ENCODE measurements around the gene LTB. TPM values are rescaled to one million over a fixed set of nuclear protein-coding genes. Genes with fewer than 3 reads are reported as not detected.

Gene LTB
- total RNA-seq, result 100 to 1,000 TPM; 269 to 395 TPM

- H3K4me1 Mint-ChIP-seq, result peaks cover 34% of the 10 kb centered on the region
- peaks cover 58% of the 10 kb centered on the region for H3K36me3 Mint-ChIP-seq (ENCODE audit: low read depth)
- peak within 1 kb of the TSS; percentile 100 for H3K4me3 Mint-ChIP-seq
- H3K27ac Mint-ChIP-seq, result peak within 1 kb of the TSS; percentile 99
- ATAC-seq (replicated peaks), result peak; percentile 14
- H3K27me3 Mint-ChIP-seq, result no peaks in the 10 kb centered on the region
- H3K9me3 Mint-ChIP-seq, result no peaks in the 10 kb centered on the region
These were observed at the start of gene LTB for GRCh38 chr6:31582230-31582643. Gene LTB, minus strand, starts transcription at chr6:31582424. Its CDS starts 7 bp downstream, at chr6:31582417.

GRCh38 chr6:31631681-31632278 lies 49.6 kb upstream of the LTB start:
- peaks cover 100% of the 10 kb centered on the region for H3K36me3 Mint-ChIP-seq (ENCODE audit: low read depth)
- no peak for ATAC-seq (replicated peaks)
- peaks cover 4% of the 10 kb centered on the region for H3K4me1 Mint-ChIP-seq
- no peaks in the 10 kb centered on the region for H3K27me3 Mint-ChIP-seq
- H3K27ac Mint-ChIP-seq, result no peak overlapping the region
- no peaks in the 10 kb centered on the region for H3K9me3 Mint-ChIP-seq
- no peak overlapping the region for H3K4me3 Mint-ChIP-seq

- Mint-ChIP-seq H3K36me3 (ENCODE audit: low read depth) (peaks cover 100% of the 10 kb centered on the region), H3K9me3 (no peaks in the 10 kb centered on the region), H3K27ac (no peak overlapping the region), H3K27me3 (no peaks in the 10 kb centered on the region), H3K4me1 (peaks cover 4% of the 10 kb centered on the region), H3K4me3 (no peak overlapping the region)
- ATAC-seq (replicated peaks), result no peak
These were observed 49.0 kb upstream of the LTB start for GRCh38 chr6:31631209-31631608.

GRCh38 chr6:31630177-31630934 lies 48.1 kb upstream of the LTB start:
- peaks cover 100% of the 10 kb centered on the region for H3K36me3 Mint-ChIP-seq (ENCODE audit: low read depth)
- no peak overlapping the region for H3K4me3 Mint-ChIP-seq
- H3K4me1 Mint-ChIP-seq, result peaks cover 9% of the 10 kb centered on the region
- H3K27ac Mint-ChIP-seq, result peak overlapping the region; percentile 30
- H3K27me3 Mint-ChIP-seq, result no peaks in the 10 kb centered on the region
- no peak for ATAC-seq (replicated peaks)
- no peaks in the 10 kb centered on the region for H3K9me3 Mint-ChIP-seq

- H3K27ac Mint-ChIP-seq, result peak overlapping the region; percentile 73
- peaks cover 7% of the 10 kb centered on the region for H3K4me1 Mint-ChIP-seq
- H3K36me3 Mint-ChIP-seq (ENCODE audit: low read depth), result peaks cover 100% of the 10 kb centered on the region
- ATAC-seq (replicated peaks), result no peak
- no peak overlapping the region for H3K4me3 Mint-ChIP-seq
- H3K9me3 Mint-ChIP-seq, result no peaks in the 10 kb centered on the region
- H3K27me3 Mint-ChIP-seq, result no peaks in the 10 kb centered on the region
These were observed 46.8 kb upstream of the LTB start for GRCh38 chr6:31629014-31629413.

- Mint-ChIP-seq H3K9me3 (no peaks in the 10 kb centered on the region), H3K4me1 (peaks cover 10% of the 10 kb centered on the region), H3K27me3 (no peaks in the 10 kb centered on the region), H3K27ac (peak overlapping the region; percentile 73), H3K4me3 (no peak overlapping the region), H3K36me3 (ENCODE audit: low read depth) (peaks cover 100% of the 10 kb centered on the region)
- no peak for ATAC-seq (replicated peaks)
These were observed 45.6 kb upstream of the LTB start for GRCh38 chr6:31627690-31628287.

- Mint-ChIP-seq H3K27ac (peak overlapping the region; percentile 73), H3K36me3 (ENCODE audit: low read depth) (peaks cover 100% of the 10 kb centered on the region), H3K4me1 (peaks cover 18% of the 10 kb centered on the region), H3K9me3 (no peaks in the 10 kb centered on the region), H3K27me3 (no peaks in the 10 kb centered on the region), H3K4me3 (no peak overlapping the region)
- no peak for ATAC-seq (replicated peaks)
These were observed 44.7 kb upstream of the LTB start for GRCh38 chr6:31626952-31627351.

- H3K9me3 Mint-ChIP-seq, result no peaks in the 10 kb centered on the region
- H3K27me3 Mint-ChIP-seq, result no peaks in the 10 kb centered on the region
- no peak for ATAC-seq (replicated peaks)
- H3K4me1 Mint-ChIP-seq, result peaks cover 27% of the 10 kb centered on the region
- H3K36me3 Mint-ChIP-seq (ENCODE audit: low read depth), result peaks cover 93% of the 10 kb centered on the region
- no peak overlapping the region for H3K4me3 Mint-ChIP-seq
- peak overlapping the region; percentile 22 for H3K27ac Mint-ChIP-seq
These were observed 41.8 kb upstream of the LTB start for GRCh38 chr6:31624070-31624469.

GRCh38 chr6:31622684-31623091 lies 40.5 kb upstream of the LTB start:
- Mint-ChIP-seq H3K27me3 (no peaks in the 10 kb centered on the region), H3K36me3 (ENCODE audit: low read depth) (peaks cover 80% of the 10 kb centered on the region), H3K4me1 (peaks cover 27% of the 10 kb centered on the region), H3K27ac (peak overlapping the region; percentile 96), H3K9me3 (no peaks in the 10 kb centered on the region), H3K4me3 (peak overlapping the region; percentile 82)
- ATAC-seq (replicated peaks), result no peak

GRCh38 chr6:31621991-31622390 lies 39.8 kb upstream of the LTB start:
- Mint-ChIP-seq H3K36me3 (ENCODE audit: low read depth) (peaks cover 73% of the 10 kb centered on the region), H3K9me3 (no peaks in the 10 kb centered on the region), H3K27ac (peak overlapping the region; percentile 96), H3K27me3 (no peaks in the 10 kb centered on the region), H3K4me3 (peak overlapping the region; percentile 82), H3K4me1 (peaks cover 27% of the 10 kb centered on the region)
- ATAC-seq (replicated peaks), result no peak

- ATAC-seq (replicated peaks), result no peak
- H3K36me3 Mint-ChIP-seq (ENCODE audit: low read depth), result peaks cover 67% of the 10 kb centered on the region
- H3K4me1 Mint-ChIP-seq, result peaks cover 30% of the 10 kb centered on the region
- H3K4me3 Mint-ChIP-seq, result peak overlapping the region; percentile 82
- H3K27ac Mint-ChIP-seq, result peak overlapping the region; percentile 96
- no peaks in the 10 kb centered on the region for H3K9me3 Mint-ChIP-seq
- no peaks in the 10 kb centered on the region for H3K27me3 Mint-ChIP-seq
These were observed 39.2 kb upstream of the LTB start for GRCh38 chr6:31621320-31621939.

GRCh38 chr6:31620586-31621319 lies 38.5 kb upstream of the LTB start, which contains the start of gene PRRC2A:
Gene PRRC2A, plus strand, starts transcription at chr6:31620715. Its CDS starts 2,075 bp downstream, at chr6:31622790.
- Mint-ChIP-seq H3K27ac (peak within 1 kb of the TSS; percentile 96), H3K27me3 (no peaks in the 10 kb centered on the region), H3K4me3 (peak within 1 kb of the TSS; percentile 82), H3K9me3 (no peaks in the 10 kb centered on the region), H3K4me1 (peaks cover 32% of the 10 kb centered on the region), H3K36me3 (ENCODE audit: low read depth) (peaks cover 60% of the 10 kb centered on the region)
- ATAC-seq (replicated peaks), result peak; percentile 37

- Mint-ChIP-seq H3K27ac (peak overlapping the region; percentile 96), H3K9me3 (no peaks in the 10 kb centered on the region), H3K36me3 (ENCODE audit: low read depth) (peaks cover 53% of the 10 kb centered on the region), H3K4me1 (peaks cover 32% of the 10 kb centered on the region), H3K4me3 (peak overlapping the region; percentile 82), H3K27me3 (no peaks in the 10 kb centered on the region)
- ATAC-seq (replicated peaks), result peak; percentile 86
These were observed 37.8 kb upstream of the LTB start for GRCh38 chr6:31619805-31620585.
